Kidney glomerular epithelial cell (primary cell): ENCODE data around the gene CTNNA1.
A peak's percentile ranks its signal among the peaks of the same experiment; 100 is the strongest.
"Not testable (repeated sequence)": the region's sequence is repeated elsewhere in the genome, so short reads cannot be mapped to it uniquely, and the experiment has no call there.

ENCODE experiments used
- DNase-seq: peaks from one replicate; lab custom pipeline; 2025; lab: John Stamatoyannopoulos, UW

The CTNNA1 gene

GRCh38 chr5:138815529-138815928, 62.3 kb downstream of the CTNNA1 start:
- no peak for DNase-seq

- no peak for DNase-seq
Observed at GRCh38 chr5:138817241-138817640, 64.0 kb downstream of the CTNNA1 start.

- no peak for DNase-seq
Observed at GRCh38 chr5:138819081-138819480, 65.9 kb downstream of the CTNNA1 start.

- DNase-seq: no peak
Observed at GRCh38 chr5:138820695-138821094, 67.5 kb downstream of the CTNNA1 start.

- DNase-seq: no peak
Observed at GRCh38 chr5:138824516-138824915, 71.3 kb downstream of the CTNNA1 start.

GRCh38 chr5:138824924-138825863, 72.0 kb downstream of the CTNNA1 start:
- DNase-seq: peak; percentile 8

GRCh38 chr5:138828556-138828955, 75.3 kb downstream of the CTNNA1 start:
- no peak for DNase-seq

GRCh38 chr5:138829341-138829740, 76.1 kb downstream of the CTNNA1 start:
- no peak for DNase-seq

GRCh38 chr5:138831703-138832102, 78.5 kb downstream of the CTNNA1 start:
- DNase-seq: no peak

- DNase-seq: no peak
Observed at GRCh38 chr5:138832218-138832617, 79.0 kb downstream of the CTNNA1 start.

- no peak for DNase-seq
Observed at GRCh38 chr5:138833080-138833479, 79.9 kb downstream of the CTNNA1 start.

GRCh38 chr5:138833726-138834480, 80.7 kb downstream of the CTNNA1 start:
- DNase-seq: no peak

GRCh38 chr5:138834853-138835252, 81.6 kb downstream of the CTNNA1 start:
- DNase-seq: not testable (repeated sequence)

- DNase-seq: no peak
Observed at GRCh38 chr5:138837160-138837559, 83.9 kb downstream of the CTNNA1 start.

- no peak for DNase-seq
Observed at GRCh38 chr5:138840103-138840502, 86.9 kb downstream of the CTNNA1 start.

GRCh38 chr5:138841531-138841930, 88.3 kb downstream of the CTNNA1 start:
- DNase-seq: no peak

GRCh38 chr5:138843316-138844124, 90.3 kb downstream of the CTNNA1 start:
- DNase-seq: no peak

GRCh38 chr5:138844125-138844461, 90.9 kb downstream of the CTNNA1 start:
- no peak for DNase-seq

- DNase-seq: peak; percentile 67
Observed at GRCh38 chr5:138844812-138845513, 91.7 kb downstream of the CTNNA1 start.

GRCh38 chr5:138849439-138849838, 96.2 kb downstream of the CTNNA1 start:
- no peak for DNase-seq

GRCh38 chr5:138849882-138850281, 96.7 kb downstream of the CTNNA1 start:
- no peak for DNase-seq
